T-helper 2 cell treated with Interferon-gamma antibody and Interleukin-4, amounts not matched to agents 5 μg/mL and 100 μg/mL, for 36 hours (primary cell): ENCODE data around the gene COL23A1.

Experiments used
- DNase-seq: peaks from one replicate; pipeline ENCODE4 v3.0.0; 2021; ENCODE audit warnings: low spot score
- H3K27ac Mint-ChIP-seq: one replicate; pipeline ENCODE4 v1.8.0; 2021; ENCODE audit warnings: mild to moderate bottlenecking, mixed read lengths
- H3K27me3 Mint-ChIP-seq: one replicate; pipeline ENCODE4 v1.8.0; 2021; ENCODE audit warnings: low read depth, mixed read lengths
- H3K36me3 Mint-ChIP-seq: one replicate; pipeline ENCODE4 v1.8.0; 2021; ENCODE audit warnings: low read depth, mixed read lengths
- H3K4me1 Mint-ChIP-seq: one replicate; pipeline ENCODE4 v1.8.0; 2021; ENCODE audit warnings: low read depth, mixed read lengths
- H3K4me3 Mint-ChIP-seq: one replicate; pipeline ENCODE4 v1.8.0; 2022; ENCODE audit warnings: mild to moderate bottlenecking, moderate library complexity, mixed read lengths
- H3K9me3 Mint-ChIP-seq: one replicate; pipeline ENCODE4 v1.8.0; 2021; ENCODE audit warnings: mixed read lengths

COL23A1 gene

DNA sequence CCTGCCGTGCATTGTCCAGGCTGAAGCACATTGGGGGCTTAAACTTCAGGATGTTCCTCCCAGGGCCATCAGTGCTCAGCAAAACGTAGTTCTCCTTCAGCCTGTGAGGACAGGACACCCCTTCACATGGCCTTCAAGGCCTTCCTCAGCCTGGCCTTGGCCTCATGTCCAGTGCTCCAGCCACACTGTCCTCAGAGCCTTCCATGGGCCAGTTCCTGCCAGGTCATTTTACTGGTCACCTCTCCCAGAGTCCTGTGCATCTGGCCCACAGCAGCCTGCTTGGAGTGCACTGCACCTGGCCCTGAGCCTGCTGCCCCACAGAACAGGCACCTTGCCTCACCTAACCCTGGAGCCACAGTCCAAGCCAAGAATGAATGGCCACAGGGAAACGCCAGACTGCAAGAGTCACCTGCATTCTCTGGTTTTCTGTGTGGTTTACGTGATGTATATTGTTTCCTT is 377.2 kb downstream of the COL23A1 start:
- H3K27ac Mint-ChIP-seq = no peak overlapping the region
- no peaks in the 10 kb centered on the region for H3K27me3 Mint-ChIP-seq
- H3K4me1 Mint-ChIP-seq = peaks cover 14% of the 10 kb centered on the region
- H3K4me3 Mint-ChIP-seq = no peak overlapping the region
- peaks cover 70% of the 10 kb centered on the region for H3K36me3 Mint-ChIP-seq
- no peak for DNase-seq
- no peaks in the 10 kb centered on the region for H3K9me3 Mint-ChIP-seq

DNA sequence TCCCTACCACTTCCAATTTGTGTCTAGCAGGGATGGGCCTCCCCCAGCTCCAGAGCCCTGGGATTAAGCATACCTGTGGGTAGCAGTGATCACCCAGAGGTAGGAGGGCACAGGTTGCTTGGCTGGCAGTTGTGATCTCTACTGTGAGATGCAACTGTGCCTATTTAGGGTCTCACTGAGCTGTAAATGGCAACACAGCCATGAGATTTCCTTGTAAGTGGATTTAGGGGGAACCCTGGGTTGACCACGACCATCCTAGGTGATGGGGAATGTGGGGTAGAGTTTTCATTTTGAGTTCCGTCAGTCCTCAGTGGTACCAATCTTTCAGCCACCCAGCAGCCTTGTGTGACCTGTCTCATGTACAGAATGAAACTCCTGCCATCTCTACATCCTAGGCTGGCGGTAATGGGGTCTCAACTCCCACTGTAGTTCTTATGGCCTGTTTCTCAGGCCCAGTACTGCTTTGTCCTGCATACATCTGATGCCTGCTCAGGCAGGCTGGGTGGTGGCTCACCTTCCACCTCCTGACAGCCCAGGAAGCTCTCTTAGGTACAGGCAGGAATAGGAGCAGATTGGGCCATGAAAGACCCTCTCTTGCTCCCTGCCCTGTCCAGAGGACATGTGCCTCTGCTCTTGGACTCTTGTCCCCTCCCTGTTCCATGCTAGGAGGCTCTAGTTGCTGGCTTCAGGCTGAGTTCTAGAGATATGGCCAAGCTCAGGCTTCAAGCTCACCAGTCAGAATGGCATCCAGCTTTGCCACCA is 377.8 kb downstream of the COL23A1 start:
- Mint-ChIP-seq H3K4me3 (no peak overlapping the region), H3K27me3 (no peaks in the 10 kb centered on the region), H3K36me3 (peaks cover 76% of the 10 kb centered on the region), H3K9me3 (no peaks in the 10 kb centered on the region), H3K27ac (no peak overlapping the region), H3K4me1 (peaks cover 19% of the 10 kb centered on the region)
- no peak for DNase-seq

DNA sequence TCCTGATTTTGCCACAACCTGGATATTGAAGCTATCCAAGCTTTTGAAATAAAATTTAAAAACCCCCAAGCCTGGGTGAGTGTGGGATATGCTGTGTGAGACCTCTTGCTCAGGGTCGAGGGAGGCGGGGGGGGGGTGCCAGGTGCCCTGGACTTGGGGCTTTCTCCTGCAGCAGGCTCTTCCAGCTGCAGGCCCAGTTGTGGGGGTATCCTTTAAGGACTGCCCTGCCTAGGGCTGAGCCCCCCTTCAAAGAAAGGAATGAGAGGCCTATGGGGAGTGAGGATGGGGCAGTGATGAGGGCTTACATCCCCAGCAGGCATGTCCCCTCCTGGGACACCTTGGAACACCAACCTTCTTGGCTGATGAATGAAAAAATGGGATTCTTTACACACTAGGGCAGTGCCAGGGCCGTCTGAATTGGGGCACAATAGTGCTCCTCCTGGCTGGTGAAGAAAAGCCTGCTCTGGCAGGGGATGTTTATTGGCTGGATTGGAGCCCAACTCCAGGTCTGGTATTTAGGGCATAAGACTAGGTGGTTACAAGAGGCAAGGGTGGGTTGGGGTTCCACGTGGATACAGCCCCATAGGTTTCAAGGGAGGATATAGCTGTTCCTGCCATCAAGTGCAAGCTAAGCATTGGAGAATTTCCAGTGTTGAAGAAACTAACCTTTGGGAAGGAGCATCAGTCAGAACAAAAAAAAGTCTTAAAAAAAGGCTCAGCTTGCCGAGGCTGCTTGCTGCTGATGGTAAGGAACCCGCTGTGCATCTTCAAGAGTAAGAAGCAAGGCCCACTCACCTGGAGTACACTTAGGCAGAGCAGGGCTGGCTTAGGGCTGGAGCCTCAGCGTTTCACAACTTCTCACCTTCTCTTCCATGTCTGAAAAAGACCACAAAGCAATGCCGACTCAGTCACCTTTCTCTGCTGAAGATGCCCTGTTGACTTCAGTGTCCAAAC is 378.8 kb downstream of the COL23A1 start:
- peaks cover 28% of the 10 kb centered on the region for H3K4me1 Mint-ChIP-seq
- no peak for DNase-seq
- H3K27ac Mint-ChIP-seq = no peak overlapping the region
- no peaks in the 10 kb centered on the region for H3K9me3 Mint-ChIP-seq
- H3K27me3 Mint-ChIP-seq = no peaks in the 10 kb centered on the region
- no peak overlapping the region for H3K4me3 Mint-ChIP-seq
- peaks cover 81% of the 10 kb centered on the region for H3K36me3 Mint-ChIP-seq

DNA sequence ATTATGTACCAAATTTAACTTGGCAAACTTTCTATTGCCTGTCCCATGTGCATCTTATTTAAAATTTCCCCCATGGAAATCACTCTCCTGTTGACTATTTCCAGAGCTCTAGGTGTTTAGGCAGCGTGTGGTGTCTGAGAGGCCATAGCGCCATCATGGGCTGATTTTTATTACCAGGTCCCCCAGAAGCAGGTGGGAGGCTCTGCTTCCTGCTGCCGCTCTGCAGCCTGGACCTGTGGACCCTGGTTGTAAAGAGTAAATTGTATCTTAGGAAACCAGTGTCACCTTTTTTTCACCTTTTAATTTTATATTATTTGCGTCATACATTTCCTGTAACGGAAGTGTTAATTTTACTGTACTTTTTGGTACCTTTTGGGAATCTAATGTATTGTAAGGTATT is 379.5 kb downstream of the COL23A1 start:
- no peak for DNase-seq
- no peaks in the 10 kb centered on the region for H3K9me3 Mint-ChIP-seq
- H3K36me3 Mint-ChIP-seq = peaks cover 84% of the 10 kb centered on the region
- H3K4me1 Mint-ChIP-seq = peaks cover 29% of the 10 kb centered on the region
- H3K27me3 Mint-ChIP-seq = no peaks in the 10 kb centered on the region
- H3K27ac Mint-ChIP-seq = no peak overlapping the region
- no peak overlapping the region for H3K4me3 Mint-ChIP-seq

DNA sequence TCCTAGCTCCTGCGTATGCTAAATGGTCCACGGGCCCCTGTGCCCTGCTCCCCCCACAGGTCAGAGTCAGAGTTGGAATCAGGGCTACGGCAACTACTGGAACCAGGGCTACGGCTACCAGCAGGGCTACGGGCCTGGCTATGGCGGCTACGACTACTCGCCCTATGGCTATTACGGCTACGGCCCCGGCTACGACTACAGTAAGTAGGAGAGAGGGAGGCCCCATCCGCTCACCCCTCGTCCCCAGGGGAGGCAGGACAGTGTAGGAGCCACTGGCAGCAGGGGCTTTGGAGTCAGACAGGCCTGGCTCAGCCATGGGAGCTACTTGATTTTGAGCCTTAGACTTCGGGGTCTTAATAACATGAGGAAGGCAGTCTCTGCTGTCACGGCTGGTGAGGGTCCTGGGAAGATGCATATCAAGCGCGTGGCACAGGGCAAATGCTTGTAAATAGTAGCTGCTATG is 380.1 kb downstream of the COL23A1 start:
- no peaks in the 10 kb centered on the region for H3K9me3 Mint-ChIP-seq
- DNase-seq = no peak
- peaks cover 86% of the 10 kb centered on the region for H3K36me3 Mint-ChIP-seq
- no peaks in the 10 kb centered on the region for H3K27me3 Mint-ChIP-seq
- no peak overlapping the region for H3K4me3 Mint-ChIP-seq
- no peak overlapping the region for H3K27ac Mint-ChIP-seq
- peaks cover 27% of the 10 kb centered on the region for H3K4me1 Mint-ChIP-seq

DNA sequence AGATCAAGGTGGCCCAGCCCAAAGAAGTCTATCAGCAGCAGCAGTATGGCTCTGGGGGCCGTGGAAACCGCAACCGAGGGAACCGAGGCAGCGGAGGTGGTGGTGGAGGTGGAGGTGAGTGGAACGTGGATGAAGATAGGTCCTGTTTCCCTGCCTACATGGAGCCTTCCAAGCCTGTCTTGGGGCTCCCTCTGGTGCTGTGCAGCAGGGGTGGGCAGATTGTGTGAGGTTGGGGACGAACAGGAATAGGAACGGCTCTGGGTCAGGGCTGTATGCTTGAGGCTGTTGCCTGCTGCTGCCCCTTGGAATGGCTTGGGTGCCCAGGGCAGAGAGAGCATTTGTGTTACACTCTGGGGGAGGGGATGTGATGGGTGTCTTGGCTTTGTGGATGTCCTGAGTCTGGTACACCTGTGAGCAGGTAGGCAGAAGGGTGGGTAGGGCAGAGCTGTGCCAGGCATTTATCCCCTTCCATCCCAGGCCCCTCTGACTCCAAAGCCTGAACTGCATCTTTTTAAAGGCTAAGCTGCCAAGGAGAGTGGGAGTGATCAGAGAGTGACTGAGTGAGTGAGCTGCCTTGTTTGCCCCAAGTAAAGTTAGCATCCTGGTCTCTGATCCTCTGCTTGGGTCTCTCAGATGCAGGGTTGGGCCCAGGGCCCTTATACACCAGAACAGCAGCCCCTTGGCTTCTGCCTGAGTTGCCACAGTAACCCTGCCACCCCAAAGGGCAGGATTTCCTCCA is 380.7 kb downstream of the COL23A1 start:
- Mint-ChIP-seq H3K4me3 (no peak overlapping the region), H3K9me3 (no peaks in the 10 kb centered on the region), H3K27ac (no peak overlapping the region), H3K4me1 (peaks cover 27% of the 10 kb centered on the region), H3K27me3 (no peaks in the 10 kb centered on the region), H3K36me3 (peaks cover 83% of the 10 kb centered on the region)
- no peak for DNase-seq

DNA sequence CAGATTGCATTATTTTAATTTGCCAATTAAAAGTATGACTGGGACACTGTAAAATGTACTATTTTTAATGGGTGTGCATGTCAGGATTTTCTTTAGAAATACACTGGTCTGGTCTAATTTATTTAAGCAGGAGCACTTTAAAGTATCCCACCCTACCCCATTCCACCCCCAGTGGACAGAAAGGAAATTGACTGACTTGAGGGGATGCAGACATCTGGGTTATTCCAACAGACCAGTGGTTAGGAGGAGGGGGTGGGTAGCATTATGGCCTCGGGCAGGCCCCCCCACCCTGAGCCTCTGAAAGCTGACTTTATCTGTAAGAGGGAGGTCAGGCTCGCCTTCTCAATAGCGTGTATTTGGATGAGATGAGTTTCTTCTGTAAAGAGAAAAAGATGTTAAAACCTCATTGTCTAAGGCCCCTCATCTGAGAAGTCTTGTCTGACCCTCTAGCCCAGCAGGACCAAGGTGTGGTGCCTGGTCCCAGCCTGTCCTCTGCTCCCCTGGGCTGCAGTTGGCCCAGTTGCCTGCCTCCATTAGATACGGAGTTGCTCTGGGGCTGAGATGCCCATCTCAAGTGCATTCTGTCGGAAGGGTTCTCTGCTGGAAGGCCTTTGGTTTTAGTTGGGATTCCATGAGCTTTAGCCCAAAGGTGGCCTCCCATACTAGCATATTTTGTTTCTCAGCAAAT is 381.5 kb downstream of the COL23A1 start:
- H3K9me3 Mint-ChIP-seq = no peaks in the 10 kb centered on the region
- peaks cover 2% of the 10 kb centered on the region for H3K27me3 Mint-ChIP-seq
- no peak overlapping the region for H3K4me3 Mint-ChIP-seq
- H3K27ac Mint-ChIP-seq = no peak overlapping the region
- peaks cover 28% of the 10 kb centered on the region for H3K4me1 Mint-ChIP-seq
- H3K36me3 Mint-ChIP-seq = peaks cover 80% of the 10 kb centered on the region
- DNase-seq = no peak

DNA sequence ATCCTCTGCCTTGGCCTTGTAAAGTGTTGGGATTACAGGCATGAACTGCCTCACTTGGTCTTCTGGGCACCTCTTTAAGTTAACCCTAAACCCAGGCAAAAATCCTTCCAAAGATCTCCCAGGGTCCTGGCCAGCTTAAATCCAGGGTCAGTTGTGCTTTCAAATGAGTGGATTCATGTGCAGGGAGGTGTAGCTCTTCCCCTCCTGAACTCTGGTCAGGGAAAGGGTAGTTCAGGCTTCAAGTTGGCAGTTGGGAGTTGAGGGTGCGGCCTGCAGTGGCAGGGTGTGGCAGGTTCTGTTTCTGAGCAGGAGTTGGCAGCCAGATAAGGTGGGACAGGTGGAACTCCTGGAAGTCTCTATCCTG is 382.3 kb downstream of the COL23A1 start:
- peak overlapping the region; percentile 26 for H3K27ac Mint-ChIP-seq
- H3K4me3 Mint-ChIP-seq = peak overlapping the region; percentile 42
- peaks cover 2% of the 10 kb centered on the region for H3K27me3 Mint-ChIP-seq
- DNase-seq = no peak
- no peaks in the 10 kb centered on the region for H3K9me3 Mint-ChIP-seq
- peaks cover 28% of the 10 kb centered on the region for H3K4me1 Mint-ChIP-seq
- peaks cover 73% of the 10 kb centered on the region for H3K36me3 Mint-ChIP-seq

DNA sequence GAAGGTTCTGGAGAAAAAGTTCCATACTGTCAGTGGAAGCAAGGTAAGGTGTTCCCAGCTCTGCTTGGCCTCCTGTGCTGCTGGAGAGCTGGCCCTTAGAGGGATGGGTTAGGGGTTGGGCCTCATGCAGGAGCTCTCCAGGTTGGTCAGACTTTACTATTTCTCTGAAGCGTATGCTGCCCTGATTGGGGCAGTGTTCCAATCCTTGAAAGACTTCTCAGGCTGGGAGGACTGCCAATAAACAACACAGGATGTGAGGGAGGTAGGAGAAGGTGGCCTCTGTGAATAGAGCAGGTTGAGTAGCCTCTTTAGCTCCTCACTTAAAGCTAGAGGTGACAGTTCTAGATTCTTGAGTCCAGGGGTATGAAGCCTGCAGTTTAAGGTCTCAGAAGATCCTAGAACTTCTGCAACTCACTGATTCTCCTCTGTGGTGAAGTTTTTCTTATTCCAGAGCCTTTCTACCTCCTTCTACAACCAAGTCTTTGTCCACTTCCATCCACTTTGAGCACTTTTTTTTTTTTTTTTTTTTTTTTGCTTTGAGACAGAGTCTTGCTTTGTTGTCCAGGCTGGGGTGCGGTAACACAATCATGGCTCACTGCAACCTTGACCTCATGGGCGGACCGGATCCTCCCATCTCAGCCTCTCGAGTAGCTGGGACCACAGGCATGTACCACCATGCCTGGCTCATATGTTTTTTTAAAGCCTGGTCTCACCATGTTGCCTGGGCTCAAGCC is 382.8 kb downstream of the COL23A1 start:
- H3K4me1 Mint-ChIP-seq = peaks cover 28% of the 10 kb centered on the region
- H3K27ac Mint-ChIP-seq = no peak overlapping the region
- no peak for DNase-seq
- H3K36me3 Mint-ChIP-seq = peaks cover 68% of the 10 kb centered on the region
- no peaks in the 10 kb centered on the region for H3K9me3 Mint-ChIP-seq
- H3K27me3 Mint-ChIP-seq = peaks cover 2% of the 10 kb centered on the region
- peak overlapping the region; percentile 87 for H3K4me3 Mint-ChIP-seq

DNA sequence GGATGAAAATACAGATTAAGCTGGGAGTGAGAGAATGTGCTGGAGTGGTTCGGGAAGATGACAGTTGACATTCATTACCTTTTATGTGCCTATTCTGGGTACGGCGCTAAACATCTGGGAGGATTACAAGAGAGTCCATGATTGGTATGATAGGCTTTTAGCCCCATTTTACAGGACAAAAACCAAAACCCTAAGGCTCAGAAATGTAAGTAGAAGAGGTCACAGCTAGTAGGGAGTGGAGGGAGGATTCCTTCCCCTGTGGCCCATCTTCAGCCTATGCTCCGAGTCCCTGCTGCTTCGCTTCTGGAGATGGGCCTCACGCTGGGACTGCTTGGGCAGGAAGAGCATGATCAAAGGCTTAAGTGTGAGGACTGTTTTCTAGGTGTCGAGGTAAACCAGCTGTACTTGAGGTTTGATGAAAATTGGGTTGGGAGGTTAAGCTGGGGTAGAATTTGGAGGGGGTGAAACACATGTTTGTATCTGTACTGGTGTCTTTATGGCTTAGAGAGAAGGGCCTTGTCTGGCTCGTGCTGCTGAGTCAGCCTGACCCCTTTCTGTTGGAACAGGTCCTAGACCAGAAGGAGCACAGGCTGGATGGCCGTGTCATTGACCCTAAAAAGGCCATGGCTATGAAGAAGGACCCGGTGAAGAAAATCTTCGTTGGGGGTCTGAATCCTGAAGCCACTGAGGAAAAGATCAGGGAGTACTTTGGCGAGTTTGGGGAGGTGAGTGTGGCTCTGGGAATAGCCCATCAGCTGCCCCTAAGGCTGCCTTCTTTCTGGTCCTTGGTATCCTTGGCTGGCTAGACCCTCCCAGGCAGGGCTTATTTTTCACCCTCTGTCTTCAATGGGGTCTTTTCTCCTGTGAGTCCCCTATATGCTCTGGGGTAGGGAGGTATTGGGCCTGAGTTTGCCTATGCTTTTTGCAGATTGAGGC is 383.8 kb downstream of the COL23A1 start:
- H3K4me1 Mint-ChIP-seq = peaks cover 28% of the 10 kb centered on the region
- no peak for DNase-seq
- no peaks in the 10 kb centered on the region for H3K9me3 Mint-ChIP-seq
- peaks cover 2% of the 10 kb centered on the region for H3K27me3 Mint-ChIP-seq
- peak overlapping the region; percentile 87 for H3K4me3 Mint-ChIP-seq
- peaks cover 60% of the 10 kb centered on the region for H3K36me3 Mint-ChIP-seq
- H3K27ac Mint-ChIP-seq = peak overlapping the region; percentile 78

DNA sequence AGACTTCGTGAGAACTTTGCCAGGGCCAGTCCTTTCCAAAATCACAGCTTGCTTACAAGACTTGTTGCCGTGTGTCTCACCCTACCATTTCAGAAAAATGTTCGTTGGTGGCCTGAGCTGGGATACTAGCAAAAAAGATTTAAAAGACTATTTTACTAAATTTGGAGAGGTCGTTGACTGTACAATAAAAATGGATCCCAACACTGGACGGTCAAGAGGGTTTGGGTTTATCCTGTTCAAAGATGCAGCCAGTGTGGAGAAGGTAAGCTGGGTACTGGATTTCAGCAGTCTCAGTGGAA is 384.5 kb downstream of the COL23A1 start:
- Mint-ChIP-seq H3K9me3 (no peaks in the 10 kb centered on the region), H3K36me3 (peaks cover 54% of the 10 kb centered on the region), H3K4me1 (peaks cover 28% of the 10 kb centered on the region), H3K27me3 (peaks cover 2% of the 10 kb centered on the region), H3K4me3 (peak overlapping the region; percentile 87), H3K27ac (peak overlapping the region; percentile 78)
- no peak for DNase-seq
